Kidney (tissue), 14 donors: ENCODE data around the gene PPFIA2. TPM values are rescaled to one million over a fixed set of nuclear protein-coding genes. Genes with fewer than 3 reads are reported as not detected.

Experiments
- DNase-seq, 5 donors: peaks; one replicate each; pipeline ENCODE4 v3.0.0-alpha.2; 2013 to 2020
- FAIRE-seq: peaks from 2 replicates; lab custom pipeline; 2012; peaks lifted over from hg19 to GRCh38; lab: Jason Lieb, UNC
- H3K27ac ChIP-seq, 2 donors: one replicate each; pipeline ENCODE4 v1.7.0; 2013; ENCODE audit warnings: low read depth in 2 of 2, low read length in 2 of 2, inconsistent platforms in 1 of 2
- H3K27me3 ChIP-seq: one replicate; pipeline ENCODE4 v1.7.1; 2013; ENCODE audit warnings: low read length, inconsistent platforms; ENCODE audit not compliant: control insufficient read depth, insufficient read depth
- H3K36me3 ChIP-seq, 3 donors: one replicate each; pipeline versions ENCODE4 v1.7.0 to v1.7.1; 2013; ENCODE audit warnings: low read length in 3 of 3, control low read depth in 1 of 3, inconsistent platforms in 1 of 3; ENCODE audit not compliant: insufficient read depth in 3 of 3, control insufficient read depth in 2 of 3
- H3K4me1 ChIP-seq, 3 donors: one replicate each; pipeline versions ENCODE4 v1.7.0 to v1.7.1; 2013; ENCODE audit warnings: low read length in 3 of 3, inconsistent platforms in 1 of 3, low read depth in 1 of 3; ENCODE audit not compliant: control insufficient read depth in 2 of 3, insufficient read depth in 2 of 3
- H3K4me3 ChIP-seq, 3 donors: one replicate each; pipeline versions ENCODE4 v1.7.0 to v1.8.1; 2013; ENCODE audit warnings: low read length in 3 of 3, control low read depth in 1 of 3, inconsistent platforms in 1 of 3
- H3K9ac ChIP-seq, 3 donors: one replicate each; pipeline versions ENCODE4 v1.7.0 to v1.7.1; 2013; ENCODE audit warnings: low read length in 3 of 3, control low read depth in 1 of 3, inconsistent platforms in 1 of 3
- H3K9me3 ChIP-seq, 3 donors: one replicate each; pipeline versions ENCODE4 v1.7.0 to v1.7.1; 2013; ENCODE audit warnings: low read length in 3 of 3, control low read depth in 1 of 3, inconsistent platforms in 1 of 3; ENCODE audit not compliant: control insufficient read depth in 2 of 3, insufficient read depth in 1 of 3
- intact Hi-C: fragments of 100-400 bp; cut with DNase I; formaldehyde crosslinking; loops from one replicate; pipeline ENCODE4 v1.11.1; 2022
- polyA plus RNA-seq: library from polyadenylated mRNA; stranded (reverse); fragments of 350-450 nt; fragmentation: Illumina TruSeq; extraction: RNeasy Lipid Tissue Mini Kit (QIAGEN cat#74804); gene quantifications from one replicate; pipeline ENCODE4 v1.2.3, GENCODE V29; 2014; ENCODE audit warnings: low read depth, low replicate concordance; ENCODE audit not compliant: insufficient read depth
- total RNA-seq: library from RNA; stranded (reverse); fragmentation: NEBNext Ultra II Directional; extraction: Animal tissue kit (Norgen Biotek cat#: 25700); gene quantifications from one replicate; pipeline ENCODE4 v1.2.1, GENCODE V29; 2021
- TF ChIP-seq, protein P1 (sequence below): IDR thresholded peaks from 3 replicates; pipeline ENCODE4 v1.5.1; 2012; ENCODE audit warnings: mild to moderate bottlenecking, moderate library complexity, borderline replicate concordance; ENCODE audit not compliant: insufficient read depth; ENCODE audit errors: extremely low read depth
- donor health status: control.
- donor health status: control.
- donor health status: control.
- donor health status: control.
- donor health status: control.
- donor health status: DM: yes; HTN: yes; CAD: no.
- donor health status: Normal renal cell carcinoma (clear cell type).

PPFIA2 gene
- total and polyA plus RNA-seq, 2 donors from 2014 or later: 2.8 to 9.4 TPM

DNA sequence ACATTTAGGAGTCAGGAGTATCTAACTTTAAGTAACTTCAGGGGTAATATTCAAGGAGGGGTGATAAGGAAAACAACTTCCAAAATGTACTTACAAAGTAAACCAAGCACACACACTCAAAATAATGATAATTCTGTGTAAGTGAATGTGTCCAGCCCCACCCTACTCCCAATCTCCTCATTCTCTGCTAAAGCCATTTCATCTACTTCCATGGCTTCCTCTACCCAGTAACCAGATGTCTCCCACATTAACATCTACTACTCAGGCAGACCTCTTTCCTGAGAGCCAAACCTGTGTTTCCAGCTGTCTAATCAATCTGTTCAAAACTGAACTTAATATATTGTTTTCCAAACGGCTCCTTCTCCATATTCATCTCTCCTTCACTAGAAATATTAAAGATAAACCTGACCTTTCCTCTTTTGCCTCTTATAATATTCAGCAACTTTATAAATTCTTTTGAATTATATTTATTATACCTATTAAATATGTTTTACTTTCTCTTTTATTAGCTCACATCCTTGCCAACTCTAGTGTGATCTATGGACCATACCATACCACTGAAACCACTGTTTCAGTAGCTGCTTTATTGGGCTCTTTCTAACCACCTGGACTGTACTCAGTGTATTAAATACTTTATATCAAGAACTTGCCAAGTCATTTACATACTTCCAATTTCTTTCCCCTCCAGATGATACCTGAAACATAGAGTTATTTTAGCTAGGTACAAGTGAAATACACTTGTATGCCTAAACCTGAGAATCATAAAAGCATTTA is 170.7 kb downstream of the PPFIA2 start:
- TF ChIP-seq, protein P1, sequence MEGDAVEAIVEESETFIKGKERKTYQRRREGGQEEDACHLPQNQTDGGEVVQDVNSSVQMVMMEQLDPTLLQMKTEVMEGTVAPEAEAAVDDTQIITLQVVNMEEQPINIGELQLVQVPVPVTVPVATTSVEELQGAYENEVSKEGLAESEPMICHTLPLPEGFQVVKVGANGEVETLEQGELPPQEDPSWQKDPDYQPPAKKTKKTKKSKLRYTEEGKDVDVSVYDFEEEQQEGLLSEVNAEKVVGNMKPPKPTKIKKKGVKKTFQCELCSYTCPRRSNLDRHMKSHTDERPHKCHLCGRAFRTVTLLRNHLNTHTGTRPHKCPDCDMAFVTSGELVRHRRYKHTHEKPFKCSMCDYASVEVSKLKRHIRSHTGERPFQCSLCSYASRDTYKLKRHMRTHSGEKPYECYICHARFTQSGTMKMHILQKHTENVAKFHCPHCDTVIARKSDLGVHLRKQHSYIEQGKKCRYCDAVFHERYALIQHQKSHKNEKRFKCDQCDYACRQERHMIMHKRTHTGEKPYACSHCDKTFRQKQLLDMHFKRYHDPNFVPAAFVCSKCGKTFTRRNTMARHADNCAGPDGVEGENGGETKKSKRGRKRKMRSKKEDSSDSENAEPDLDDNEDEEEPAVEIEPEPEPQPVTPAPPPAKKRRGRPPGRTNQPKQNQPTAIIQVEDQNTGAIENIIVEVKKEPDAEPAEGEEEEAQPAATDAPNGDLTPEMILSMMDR: no peak
- intact Hi-C loops: no loop called here
- Histone ChIP-seq H3K4me1 (no peaks in the 10 kb centered on the region), H3K27ac (no peak overlapping the region), H3K27me3 (no peaks in the 10 kb centered on the region), H3K9me3 (no peaks in the 10 kb centered on the region), H3K9ac (no peak overlapping the region), H3K36me3 (no peaks in the 10 kb centered on the region), H3K4me3 (no peak overlapping the region)
- DNase-seq (no peak), FAIRE-seq (no peak)

DNA sequence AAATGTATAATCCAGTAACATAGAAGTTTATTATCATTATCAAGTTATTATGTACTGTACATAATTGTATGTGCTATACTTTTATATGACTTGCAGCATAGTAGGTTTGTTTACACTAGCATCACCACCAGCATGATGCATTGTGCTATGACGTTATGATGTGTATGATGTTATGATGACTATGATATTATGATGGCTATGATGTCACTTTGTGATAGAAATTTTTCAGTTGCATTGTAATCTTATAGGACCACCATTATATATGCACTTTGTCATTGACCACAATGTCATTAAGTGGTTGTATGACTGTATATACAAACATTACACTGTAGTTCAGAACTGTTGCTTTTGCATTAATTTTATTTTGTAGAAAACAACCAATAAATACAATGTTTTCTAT is 173.4 kb downstream of the PPFIA2 start:
- Histone ChIP-seq H3K4me3 (no peak overlapping the region), H3K27me3 (no peaks in the 10 kb centered on the region), H3K9ac (no peak overlapping the region), H3K36me3 (no peaks in the 10 kb centered on the region), H3K9me3 (no peaks in the 10 kb centered on the region), H3K4me1 (no peaks in the 10 kb centered on the region), H3K27ac (no peak overlapping the region)
- FAIRE-seq: no peak
- TF ChIP-seq, protein P1: no peak
- no peak for DNase-seq
- intact Hi-C loops: no loop called here

DNA sequence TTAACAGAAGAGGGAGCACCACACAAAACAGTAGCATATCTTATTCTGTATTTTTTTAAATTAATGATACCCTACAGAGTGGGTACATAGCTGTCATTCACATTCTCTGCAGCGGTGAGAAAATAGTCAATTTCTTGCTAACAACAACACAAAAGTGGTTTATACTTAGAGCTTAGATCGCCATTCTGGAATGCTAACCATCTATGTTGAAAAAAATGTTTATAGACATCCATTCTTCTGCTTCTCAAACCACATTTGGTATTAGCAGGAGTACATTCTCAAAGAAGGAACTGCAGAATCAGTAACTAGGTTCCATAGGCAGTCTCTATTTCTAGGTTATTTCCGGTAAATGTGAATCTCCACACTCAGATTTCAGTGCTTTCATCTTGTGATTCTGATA is 185.9 kb downstream of the PPFIA2 start:
- TF ChIP-seq, protein P1: no peak
- FAIRE-seq (no peak), DNase-seq (no peak)
- no peaks in the 10 kb centered on the region for H3K36me3 ChIP-seq
- H3K9me3 ChIP-seq: no peaks in the 10 kb centered on the region
- intact Hi-C loops: no loop called here
- no peaks in the 10 kb centered on the region for H3K4me1 ChIP-seq
- no peak overlapping the region for H3K27ac ChIP-seq
- H3K9ac ChIP-seq: no peak overlapping the region
- H3K27me3 ChIP-seq: no peaks in the 10 kb centered on the region
- H3K4me3 ChIP-seq: no peak overlapping the region
